HepG2 (cell line): Measurements from ENCODE around the gene DCAF15. TPM values are rescaled to one million over a fixed set of nuclear protein-coding genes. Genes with fewer than 3 reads are reported as not detected.

ENCODE experiments used
- CREB1 ChIP-seq, 2 experiments: fragments of 450-650 bp in 1 of 2; IDR thresholded peaks; 2 replicates each; pipeline ENCODE4 v1.6.1; 2016 to 2017; ENCODE audit warnings: control low read depth in 1 of 2, mild to moderate bottlenecking in 1 of 2, missing compliant biosample characterization in 1 of 2, missing genetic modification characterization in 1 of 2
- EED ChIP-seq: sonication (generic); formaldehyde crosslinking; IDR thresholded peaks from 2 replicates; pipeline ENCODE4 v1.5.0; 2020; ENCODE audit warnings: mild to moderate bottlenecking, missing genetic modification reagents
- ETV6 ChIP-seq: sonication (generic); formaldehyde crosslinking; conservative IDR thresholded peaks from 2 replicates; pipeline ENCODE4 v1.4.0; 2020; ENCODE audit warnings: missing genetic modification reagents
- GPN1 ChIP-seq: sonication (generic); formaldehyde crosslinking; IDR thresholded peaks from 2 replicates; pipeline ENCODE4 v1.5.1; 2020; ENCODE audit warnings: missing genetic modification reagents, borderline replicate concordance
- JARID2 ChIP-seq: sonication (generic); formaldehyde crosslinking; IDR thresholded peaks from 2 replicates; pipeline ENCODE4 v1.8.1; 2023; ENCODE audit warnings: missing genetic modification reagents, inconsistent platforms; ENCODE audit not compliant: insufficient replicate concordance
- KDM6A ChIP-seq: IDR thresholded peaks from 2 replicates; pipeline ENCODE4 v1.6.1; 2016; ENCODE audit warnings: low read depth
- KMT2A ChIP-seq: sonication (generic); formaldehyde crosslinking; IDR thresholded peaks from 2 replicates; pipeline ENCODE4 v1.4.0; 2020; ENCODE audit warnings: missing genetic modification reagents
- MTERF4 ChIP-seq: sonication (generic); formaldehyde crosslinking; IDR thresholded peaks from 2 replicates; pipeline ENCODE4 v1.8.0; 2023; ENCODE audit warnings: mild to moderate bottlenecking, missing genetic modification reagents
- PATZ1 ChIP-seq: sonication (generic); formaldehyde crosslinking; IDR thresholded peaks from 2 replicates; pipeline ENCODE4 v1.4.0; 2020; ENCODE audit warnings: missing genetic modification reagents
- RAD51 ChIP-seq: fragments of 450-650 bp; IDR thresholded peaks from 2 replicates; pipeline ENCODE4 v1.6.1; 2016; ENCODE audit warnings: borderline replicate concordance
- SALL2 ChIP-seq: sonication (generic); formaldehyde crosslinking; IDR thresholded peaks from 2 replicates; pipeline ENCODE4 v1.8.1; 2023; ENCODE audit warnings: mild to moderate bottlenecking, missing genetic modification reagents, inconsistent platforms
- SNAI1 ChIP-seq: sonication (generic); formaldehyde crosslinking; IDR thresholded peaks from 2 replicates; pipeline ENCODE4 v1.5.0; 2020; ENCODE audit warnings: mild to moderate bottlenecking, missing genetic modification reagents, borderline replicate concordance
- THYN1 ChIP-seq: sonication (generic); formaldehyde crosslinking; IDR thresholded peaks from 2 replicates; pipeline ENCODE4 v1.8.1; 2023; ENCODE audit warnings: low read depth, mild to moderate bottlenecking, moderate library complexity, missing genetic modification reagents, borderline replicate concordance
- ZBTB2 ChIP-seq: sonication (generic); formaldehyde crosslinking; IDR thresholded peaks from 2 replicates; pipeline ENCODE4 v1.8.0; 2022; ENCODE audit warnings: low read depth, missing genetic modification reagents
- ZBTB4 ChIP-seq: sonication (generic); formaldehyde crosslinking; IDR thresholded peaks from 2 replicates; pipeline ENCODE4 v1.4.0; 2020; ENCODE audit warnings: missing genetic modification reagents, mild to moderate bottlenecking, borderline replicate concordance
- ZNF263 ChIP-seq: sonication (generic); formaldehyde crosslinking; IDR thresholded peaks from 2 replicates; pipeline ENCODE4 v1.4.0; 2020; ENCODE audit warnings: missing genetic modification reagents
- ZNF292 ChIP-seq: sonication (generic); formaldehyde crosslinking; IDR thresholded peaks from 2 replicates; pipeline ENCODE4 v1.8.1; 2022; ENCODE audit warnings: mild to moderate bottlenecking, low read depth, missing genetic modification reagents, borderline replicate concordance
- ZNF510 ChIP-seq: sonication (generic); formaldehyde crosslinking; IDR thresholded peaks from 2 replicates; pipeline ENCODE4 v1.4.0; 2020; ENCODE audit warnings: low read depth, mild to moderate bottlenecking, missing genetic modification reagents
- ZNF724P ChIP-seq: sonication (generic); formaldehyde crosslinking; IDR thresholded peaks from 2 replicates; pipeline ENCODE4 v1.8.0; 2022; ENCODE audit warnings: missing genetic modification reagents, borderline replicate concordance
- ZSCAN20 ChIP-seq: sonication (generic); formaldehyde crosslinking; IDR thresholded peaks from 2 replicates; pipeline ENCODE4 v1.4.0; 2020; ENCODE audit warnings: missing genetic modification reagents, mild to moderate bottlenecking, borderline replicate concordance
- polyA plus RNA-seq, 8 experiments: library from polyadenylated mRNA; depleted of rRNA in 3 of 8; stranded (reverse) in 7 of 8; unstranded in 1 of 8; fragments of >200 nt; fragmentation: Illumina TruSeq in 4 of 8; extraction: Trizol in 4 of 8; gene quantifications; 2 replicates each; pipeline versions ENCODE4 v1.2.1 to v1.2.3, GENCODE V29; 2011 to 2016; ENCODE audit warnings: low read depth in 4 of 8, missing spikeins in 1 of 8, mixed read lengths in 1 of 8; ENCODE audit not compliant: insufficient read depth in 1 of 8
- total RNA-seq, 5 experiments: library from RNA; depleted of rRNA; stranded (reverse); fragments of >200 nt; fragmentation: Illumina TruSeq; extraction: Trizol; gene quantifications; 2 replicates each; pipeline ENCODE4 v1.2.3, GENCODE V29; 2016; ENCODE audit warnings: low read depth in 1 of 5

DCAF15 gene
- total and polyA plus RNA-seq, 2 of the 13 experiments (the other 11 are each of a cell fraction or from before 2014, with no cell fraction given): 13.6 to 14.0 TPM

DNA sequence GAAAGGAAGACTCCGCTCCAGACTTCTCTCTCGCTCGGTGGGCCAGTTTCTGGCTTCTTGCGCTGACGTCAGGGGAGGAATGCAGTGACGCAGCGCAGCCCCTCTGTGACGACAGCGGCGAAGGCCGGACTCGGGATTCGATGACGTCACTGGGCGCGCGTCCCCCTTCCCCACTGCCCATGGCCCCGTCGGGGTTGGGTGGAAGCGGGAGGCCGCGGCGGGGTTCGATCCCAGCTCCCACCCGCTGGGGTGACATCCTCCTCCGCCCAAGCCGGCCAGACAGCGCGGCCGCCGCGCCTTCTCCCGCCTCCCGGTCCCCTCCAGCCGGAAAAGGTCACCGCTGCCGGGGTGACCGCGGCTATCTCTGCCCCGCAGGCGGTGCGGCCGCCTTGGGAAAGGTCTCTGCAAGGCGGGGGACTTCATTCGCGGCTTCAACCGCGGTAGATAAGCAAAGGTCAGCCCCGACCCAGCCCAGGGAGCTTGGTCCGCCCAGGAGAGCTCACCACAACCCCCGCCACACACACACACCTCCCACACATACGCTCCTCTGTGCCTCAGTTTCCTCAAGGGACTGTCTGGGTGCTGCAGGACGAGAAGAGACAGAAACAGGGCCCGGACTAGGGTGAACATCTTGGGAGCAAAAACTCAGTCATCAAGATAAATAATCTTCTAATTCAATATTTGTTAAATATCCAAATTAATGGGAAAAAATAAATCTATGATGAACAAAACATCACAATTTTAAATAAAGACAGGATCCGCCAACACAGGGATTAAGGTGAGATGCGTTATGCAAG lies 54.7 kb downstream of the DCAF15 start (continued):
- TF ChIP-seq PATZ1 (CRISPR knock-in tag) (peak; percentile 80), THYN1 (CRISPR knock-in tag) (no peak), ZBTB2 (0 out of 2 replicates have a peak, but pooled peaks have one; percentile 40), KDM6A (CRISPR knock-in tag) (no peak), ZSCAN20 (CRISPR knock-in tag) (peak; percentile 60), SNAI1 (no peak), SALL2 (CRISPR knock-in tag) (no peak), GPN1 (CRISPR knock-in tag) (peak; percentile 71; the same call in 1 of the 2 replicates), EED (CRISPR knock-in tag) (peak; percentile 95), ZNF510 (CRISPR knock-in tag) (no peak), RAD51 (no peak), ZNF263 (0 out of 2 replicates have a peak, but pooled peaks have one; percentile 37), ETV6 (CRISPR knock-in tag) (peak; percentile 62; the same call in 1 of the 2 replicates), MTERF4 (CRISPR knock-in tag) (peak; percentile 88), ZNF724P (CRISPR knock-in tag) (no peak; the same call in 1 of the 2 replicates), JARID2 (CRISPR knock-in tag) (no peak), CREB1 (IDR thresholded peaks at IDR 0.05) (peak; percentile 100), CREB1 (CRISPR knock-in tag; IDR thresholded peaks at IDR 0.05) (peak; percentile 95), KMT2A (CRISPR knock-in tag) (peak; percentile 79; the same call in 1 of the 2 replicates), ZBTB4 (CRISPR knock-in tag) (0 out of 2 replicates have a peak, but pooled peaks have one; percentile 28), ZNF292 (CRISPR knock-in tag) (peak; percentile 15; the same call in 1 of the 2 replicates)
